Loucy (cell line): Measurements from ENCODE around the gene NIPAL4.

Experiments used
- H2AFZ ChIP-seq: fragments of 200-600 bp; sonication (generic); 2 replicates; pipeline ENCODE4 v1.6.0; 2016; ENCODE audit warnings: antibody characterized with exemption, mild to moderate bottlenecking, low read length, moderate library complexity
- H3F3A ChIP-seq: fragments of 200-600 bp; 2 replicates; pipeline ENCODE4 v1.6.0; 2016; ENCODE audit warnings: antibody characterized with exemption, low read depth, mild to moderate bottlenecking
- H3K27me3 ChIP-seq: fragments of 200-600 bp; sonication (generic); 2 replicates; pipeline ENCODE4 v1.6.1; 2014; ENCODE audit warnings: low read length, mild to moderate bottlenecking; ENCODE audit not compliant: insufficient read depth, poor library complexity, severe bottlenecking
- H3K36me3 ChIP-seq: fragments of 200-600 bp; sonication (generic); 2 replicates; pipeline ENCODE4 v1.6.1; 2016; ENCODE audit warnings: low read length; ENCODE audit not compliant: insufficient read depth
- H3K4me1 ChIP-seq: fragments of 200-600 bp; sonication (generic); 2 replicates; pipeline ENCODE4 v1.5.1; 2014; ENCODE audit warnings: low read length, mild to moderate bottlenecking; ENCODE audit not compliant: insufficient read depth, poor library complexity, severe bottlenecking
- H3K4me2 ChIP-seq: fragments of 200-600 bp; sonication (generic); 2 replicates; pipeline ENCODE4 v1.6.0; 2014; ENCODE audit warnings: antibody characterized with exemption, low read length, low read depth, mild to moderate bottlenecking; ENCODE audit not compliant: poor library complexity, severe bottlenecking
- H3K4me3 ChIP-seq: fragments of 200-600 bp; sonication (generic); 2 replicates; pipeline ENCODE4 v1.5.1; 2014; ENCODE audit warnings: low read length, mild to moderate bottlenecking, mixed read lengths; ENCODE audit not compliant: poor library complexity, severe bottlenecking
- H3K79me2 ChIP-seq: fragments of 200-600 bp; sonication (generic); 2 replicates; pipeline ENCODE4 v1.6.1; 2014; ENCODE audit warnings: low read length; ENCODE audit not compliant: insufficient read depth
- H3K9ac ChIP-seq: fragments of 200-600 bp; sonication (generic); 2 replicates; pipeline ENCODE4 v1.6.0; 2014; ENCODE audit warnings: mild to moderate bottlenecking, low read depth, low read length, moderate library complexity; ENCODE audit not compliant: poor library complexity, severe bottlenecking
- H3K9me2 ChIP-seq: fragments of 200-600 bp; sonication (generic); replicated peaks from 2 replicates; pipeline ENCODE4 v1.6.1; 2016; ENCODE audit warnings: low read depth, low read length, mixed read lengths
- H3K9me3 ChIP-seq: fragments of 200-600 bp; sonication (generic); 2 replicates; pipeline ENCODE4 v1.6.1; 2014; ENCODE audit warnings: mild to moderate bottlenecking, antibody characterized with exemption, low read length, low read depth; ENCODE audit not compliant: insufficient read depth
- H4K20me1 ChIP-seq: fragments of 200-600 bp; sonication (generic); 2 replicates; pipeline ENCODE4 v1.6.0; 2014; ENCODE audit warnings: antibody characterized with exemption, low read length, mild to moderate bottlenecking; ENCODE audit not compliant: insufficient read depth, poor library complexity, severe bottlenecking
- CTCF ChIP-seq: fragments of 200-600 bp; sonication (generic); conservative IDR thresholded peaks from 2 replicates; pipeline ENCODE4 v1.5.1; 2014; ENCODE audit warnings: mild to moderate bottlenecking, antibody characterized with exemption, low read length
- EZH2phosphoT487 ChIP-seq: fragments of 200-600 bp; IDR thresholded peaks from 2 replicates; pipeline ENCODE4 v1.6.1; 2018; ENCODE audit warnings: antibody characterized with exemption, mild to moderate bottlenecking, moderate library complexity, borderline replicate concordance

The NIPAL4 gene

GRCh38 chr5:157469687-157470086 is 9.7 kb downstream of the NIPAL4 start:
- H3K9me3 ChIP-seq: no peaks in the 10 kb centered on the region
- no peaks in the 10 kb centered on the region for H3K27me3 ChIP-seq
- H3K4me1 ChIP-seq: no peaks in the 10 kb centered on the region
- TF ChIP-seq EZH2phosphoT487: no peak
- TF ChIP-seq CTCF: no peak
- no peak overlapping the region for H3K4me2 ChIP-seq
- no peaks in the 10 kb centered on the region for H3K79me2 ChIP-seq
- H3K9me2 ChIP-seq: no peaks in the 10 kb centered on the region
- no peaks in the 10 kb centered on the region for H3F3A ChIP-seq
- H3K36me3 ChIP-seq: no peaks in the 10 kb centered on the region
- H3K9ac ChIP-seq: no peak overlapping the region
- H2AFZ ChIP-seq: no peak overlapping the region
- no peaks in the 10 kb centered on the region for H4K20me1 ChIP-seq
- no peak overlapping the region for H3K4me3 ChIP-seq

- Histone ChIP-seq H3K9me2 (no peaks in the 10 kb centered on the region), H3K4me3 (no peak overlapping the region), H3F3A (no peaks in the 10 kb centered on the region), H3K27me3 (no peaks in the 10 kb centered on the region), H4K20me1 (no peaks in the 10 kb centered on the region), H3K9me3 (no peaks in the 10 kb centered on the region), H3K4me1 (no peaks in the 10 kb centered on the region), H3K79me2 (no peaks in the 10 kb centered on the region), H3K9ac (no peak overlapping the region), H3K36me3 (no peaks in the 10 kb centered on the region), H3K4me2 (no peak overlapping the region), H2AFZ (no peak overlapping the region)
- TF ChIP-seq EZH2phosphoT487 (no peak), CTCF (no peak)
Observed at GRCh38 chr5:157470631-157471030, 10.6 kb downstream of the NIPAL4 start.

- H4K20me1 ChIP-seq: no peaks in the 10 kb centered on the region
- no peaks in the 10 kb centered on the region for H3F3A ChIP-seq
- H3K9me3 ChIP-seq: no peaks in the 10 kb centered on the region
- H3K9ac ChIP-seq: no peak overlapping the region
- no peaks in the 10 kb centered on the region for H3K27me3 ChIP-seq
- H3K4me2 ChIP-seq: no peak overlapping the region
- no peaks in the 10 kb centered on the region for H3K36me3 ChIP-seq
- H3K79me2 ChIP-seq: no peaks in the 10 kb centered on the region
- H2AFZ ChIP-seq: no peak overlapping the region
- H3K4me3 ChIP-seq: no peak overlapping the region
- TF ChIP-seq EZH2phosphoT487 (no peak), CTCF (peak; percentile 57)
- no peaks in the 10 kb centered on the region for H3K9me2 ChIP-seq
- H3K4me1 ChIP-seq: no peaks in the 10 kb centered on the region
Observed at GRCh38 chr5:157471709-157472108, 11.7 kb downstream of the NIPAL4 start.
